GM12892 (cell line): ENCODE results near the gene KCNK3.

Experiments used
- POLR2A ChIP-seq: IDR thresholded peaks from 2 replicates; pipeline ENCODE4 v1.6.1; 2011; ENCODE audit warnings: low read depth, low read length, control low read depth
- POLR2AphosphoS5 ChIP-seq: IDR thresholded peaks from 2 replicates; pipeline ENCODE4 v1.6.1; 2011; ENCODE audit warnings: low read depth, low read length, control low read depth
- TAF1 ChIP-seq: IDR thresholded peaks from 2 replicates; pipeline ENCODE4 v1.6.1; 2011; ENCODE audit warnings: low read depth, mild to moderate bottlenecking, control low read depth, low read length, borderline replicate concordance

- TF ChIP-seq POLR2AphosphoS5 (no peak), TAF1 (no peak), POLR2A (no peak)
Measured at GRCh38 chr2:26746934-26747333, 54.4 kb downstream of the KCNK3 start.
